CD4-positive, alpha-beta T cell treated with Interleukin-12 subunit alpha and Interleukin-12 subunit beta, for 1 hour (primary cell): Measurements from ENCODE around the gene CHST14.
A peak's percentile ranks its signal among the peaks of the same experiment; 100 is the strongest.

Experiments used
- DNase-seq: peaks from one replicate; pipeline ENCODE4 v3.0.0-alpha.2; 2020

The CHST14 gene, protein sequence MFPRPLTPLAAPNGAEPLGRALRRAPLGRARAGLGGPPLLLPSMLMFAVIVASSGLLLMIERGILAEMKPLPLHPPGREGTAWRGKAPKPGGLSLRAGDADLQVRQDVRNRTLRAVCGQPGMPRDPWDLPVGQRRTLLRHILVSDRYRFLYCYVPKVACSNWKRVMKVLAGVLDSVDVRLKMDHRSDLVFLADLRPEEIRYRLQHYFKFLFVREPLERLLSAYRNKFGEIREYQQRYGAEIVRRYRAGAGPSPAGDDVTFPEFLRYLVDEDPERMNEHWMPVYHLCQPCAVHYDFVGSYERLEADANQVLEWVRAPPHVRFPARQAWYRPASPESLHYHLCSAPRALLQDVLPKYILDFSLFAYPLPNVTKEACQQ

DNA sequence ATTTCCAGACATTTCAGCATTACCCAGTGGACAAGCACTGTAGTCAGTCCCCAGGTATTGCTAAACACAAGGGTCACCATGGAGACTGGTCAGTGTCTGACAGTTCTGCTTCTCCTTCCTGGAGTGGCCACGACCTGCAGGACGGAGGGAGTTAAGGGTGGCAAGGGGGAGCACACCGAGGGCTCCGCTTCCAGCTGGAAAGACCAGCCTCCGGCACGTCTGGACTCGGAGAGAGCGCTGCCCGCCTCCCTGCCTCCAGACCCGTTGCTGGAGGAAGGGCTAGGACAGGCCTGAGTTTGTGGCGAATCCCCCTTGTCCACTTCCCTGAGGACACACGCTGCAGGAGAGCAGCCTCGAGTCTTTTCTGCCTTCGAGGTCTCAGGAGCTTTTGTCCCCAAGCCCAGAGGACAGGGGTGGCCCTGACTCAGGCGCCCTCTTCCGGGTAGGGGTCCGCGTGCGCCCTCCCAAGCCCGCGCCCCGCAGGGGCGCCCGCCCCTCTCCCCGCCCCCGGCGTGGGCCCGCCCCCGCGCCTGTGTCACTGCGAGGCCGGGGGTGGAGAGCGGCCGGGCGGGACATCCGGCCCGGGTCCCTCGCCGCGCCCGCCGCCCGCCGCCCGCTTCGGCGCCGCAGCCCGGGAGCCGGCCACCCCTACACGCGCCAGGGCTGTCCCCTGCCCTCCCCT lies at the start of gene CHST14:
Gene CHST14 (plus strand): TSS at position 562 of the 682 bp plus-strand sequence. CDS start 230 bp downstream, outside the sequence.
- peak; percentile 69 for DNase-seq

DNA sequence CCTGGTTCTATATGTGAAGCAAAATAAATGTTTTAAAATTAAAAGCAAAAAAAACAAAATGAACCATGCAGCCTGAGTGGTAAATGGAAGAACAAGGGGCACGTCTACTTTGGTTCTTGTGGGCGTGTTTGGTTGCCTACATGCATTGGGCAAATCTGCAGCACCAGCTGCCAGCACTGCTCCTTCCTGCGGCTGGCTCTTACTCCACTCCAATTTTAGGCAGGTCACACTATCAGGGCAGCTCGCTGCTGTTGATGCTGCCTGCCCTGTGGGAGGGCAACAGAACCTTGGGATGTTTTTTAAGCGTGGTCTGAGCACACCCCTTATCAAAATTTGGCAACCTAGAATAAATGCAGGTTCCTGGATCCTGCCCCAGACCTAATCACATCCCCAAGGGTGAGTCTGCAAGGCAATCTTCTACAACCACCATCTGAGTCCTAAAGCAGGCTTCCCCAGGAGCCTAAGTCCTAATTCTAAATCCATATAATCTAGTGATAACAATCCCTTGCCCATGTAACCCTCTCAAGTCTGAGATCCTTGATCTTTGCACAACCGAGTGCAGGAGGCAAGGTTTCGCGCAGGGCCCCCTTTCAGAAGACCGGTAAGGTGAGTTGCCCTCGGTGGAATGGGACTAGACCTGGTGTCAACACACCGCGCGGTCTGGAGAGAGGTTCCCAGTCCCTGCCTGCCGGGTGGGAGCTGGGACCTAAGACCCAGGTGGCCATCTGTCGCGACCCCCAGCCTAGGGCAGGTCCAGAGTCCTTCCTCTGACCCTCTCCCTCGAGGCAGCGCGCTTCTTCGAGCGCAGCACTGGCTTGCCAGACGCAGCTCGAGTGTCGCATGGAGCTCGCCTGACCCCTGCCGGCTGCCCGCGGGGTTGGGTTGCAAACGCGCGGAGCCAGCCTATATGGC lies 49.3 kb upstream of the CHST14 start:
- DNase-seq: peak; percentile 80

DNA sequence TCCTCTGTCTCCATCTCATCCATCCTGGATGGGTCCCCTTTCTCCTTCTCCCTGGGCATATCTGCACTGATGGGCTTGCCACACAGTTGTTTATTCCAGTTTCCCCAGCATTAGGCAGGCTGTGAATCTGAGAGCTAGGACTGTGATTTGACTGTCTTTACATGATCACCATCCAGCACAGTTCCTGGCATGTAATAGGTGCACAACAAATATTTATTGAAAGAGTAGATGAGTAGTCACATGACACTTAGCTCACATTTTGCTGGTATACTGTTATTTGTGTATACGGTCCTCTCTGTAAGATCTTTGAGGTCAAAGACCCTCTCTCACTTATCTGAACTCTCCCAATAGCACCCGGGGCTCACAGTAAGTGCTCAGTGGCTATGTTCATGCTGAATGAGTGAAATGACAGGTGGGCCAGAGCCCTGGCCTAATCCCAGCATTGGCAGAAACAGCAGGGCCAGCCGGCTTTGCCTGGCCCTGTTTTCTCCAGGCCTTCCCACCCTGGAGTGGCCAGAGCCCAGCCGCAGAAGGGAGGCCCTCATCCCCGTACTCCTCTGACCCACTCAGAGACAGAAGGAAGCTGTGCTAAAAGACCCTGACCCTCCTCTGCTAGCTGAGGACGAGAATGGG lies 46.2 kb upstream of the CHST14 start:
- DNase-seq: no peak

DNA sequence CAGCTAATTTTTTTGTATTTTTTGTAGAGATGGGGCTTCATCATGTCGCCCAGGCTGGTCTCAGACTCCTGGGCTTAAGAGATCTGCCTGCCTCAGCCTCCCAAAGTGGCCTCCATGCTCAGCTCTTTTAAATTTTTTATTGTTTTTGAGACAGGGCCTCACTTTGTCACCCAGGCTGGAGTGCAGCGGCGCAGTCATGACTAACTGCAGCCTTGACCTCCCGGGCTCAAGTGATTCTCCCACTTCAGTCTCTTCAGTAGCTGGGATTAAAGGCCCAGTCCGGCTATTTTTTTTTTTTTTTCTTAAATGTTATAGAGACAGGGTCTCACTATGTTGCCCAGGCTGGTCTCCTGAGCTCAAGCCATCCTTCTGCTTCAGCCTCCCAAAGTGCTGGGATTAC lies 45.1 kb upstream of the CHST14 start:
- DNase-seq: no peak

DNA sequence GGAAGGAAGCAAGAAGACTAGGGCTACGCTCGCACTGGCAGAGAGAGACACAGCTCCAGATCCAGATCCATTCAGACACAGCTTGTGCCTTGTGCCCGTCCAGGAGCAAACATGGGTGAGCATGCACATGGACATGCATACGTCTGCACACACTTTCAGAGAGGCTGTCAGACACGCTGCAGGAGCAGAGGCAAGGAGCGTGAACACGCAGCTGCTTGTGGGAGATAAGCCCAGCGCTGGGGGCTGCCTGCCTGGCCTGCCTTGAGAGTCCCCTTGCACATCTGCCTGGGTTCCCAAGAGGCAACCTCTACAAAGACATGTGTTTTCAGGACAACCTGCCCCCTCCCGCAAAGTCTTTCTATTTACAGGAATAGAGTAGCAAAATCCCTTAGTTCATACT lies 43.6 kb upstream of the CHST14 start:
- no peak for DNase-seq

DNA sequence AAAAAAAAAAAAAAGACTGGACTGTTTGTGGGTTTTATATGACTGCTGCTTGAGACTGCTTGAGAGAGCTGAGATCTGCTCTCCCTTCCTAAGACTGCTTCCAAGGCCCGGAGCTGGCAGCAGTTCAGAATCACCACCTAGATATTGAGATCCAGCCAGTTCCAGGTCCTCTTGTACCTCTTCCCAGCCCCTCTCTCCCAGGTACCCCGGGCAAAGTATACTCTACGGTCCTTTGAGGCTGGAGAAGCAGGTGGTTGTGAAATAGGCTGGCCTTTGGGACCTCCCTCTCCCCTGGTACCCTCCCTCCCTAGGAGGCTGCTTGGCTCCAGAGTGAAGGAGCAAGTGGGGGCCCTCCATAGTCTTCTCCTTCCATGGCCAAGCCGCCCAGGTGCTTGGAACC lies 42.6 kb upstream of the CHST14 start:
- DNase-seq: no peak

DNA sequence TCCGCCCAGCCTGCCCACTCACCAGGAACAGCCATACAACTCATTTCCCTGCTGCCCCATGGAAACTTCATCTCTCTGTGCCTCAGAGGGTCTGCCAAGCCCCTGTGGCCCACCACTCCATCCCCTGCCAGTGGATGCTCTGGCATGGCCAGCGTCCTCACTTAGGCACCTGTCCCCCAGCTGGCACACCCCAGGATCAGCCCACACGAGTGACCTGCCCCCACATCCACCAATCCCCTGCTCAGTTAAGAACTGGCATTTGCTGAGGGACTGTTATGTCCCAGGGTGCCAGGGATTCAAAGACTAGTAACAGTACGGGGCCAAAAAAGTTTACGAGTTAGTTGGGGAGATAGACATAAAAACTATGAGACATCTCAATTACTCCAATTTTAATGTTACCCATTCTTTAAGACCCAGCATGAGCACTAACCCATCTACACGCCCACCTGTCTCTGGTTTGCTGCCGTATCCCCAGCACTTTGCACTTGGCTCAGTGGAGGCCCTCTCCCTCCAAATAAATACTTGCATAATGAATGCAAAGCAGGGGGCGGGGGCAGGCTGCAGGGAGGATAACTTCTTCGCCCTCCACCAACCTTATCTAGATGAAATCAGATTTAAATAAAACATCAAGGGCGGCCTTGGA lies 41.6 kb upstream of the CHST14 start:
- DNase-seq: no peak

DNA sequence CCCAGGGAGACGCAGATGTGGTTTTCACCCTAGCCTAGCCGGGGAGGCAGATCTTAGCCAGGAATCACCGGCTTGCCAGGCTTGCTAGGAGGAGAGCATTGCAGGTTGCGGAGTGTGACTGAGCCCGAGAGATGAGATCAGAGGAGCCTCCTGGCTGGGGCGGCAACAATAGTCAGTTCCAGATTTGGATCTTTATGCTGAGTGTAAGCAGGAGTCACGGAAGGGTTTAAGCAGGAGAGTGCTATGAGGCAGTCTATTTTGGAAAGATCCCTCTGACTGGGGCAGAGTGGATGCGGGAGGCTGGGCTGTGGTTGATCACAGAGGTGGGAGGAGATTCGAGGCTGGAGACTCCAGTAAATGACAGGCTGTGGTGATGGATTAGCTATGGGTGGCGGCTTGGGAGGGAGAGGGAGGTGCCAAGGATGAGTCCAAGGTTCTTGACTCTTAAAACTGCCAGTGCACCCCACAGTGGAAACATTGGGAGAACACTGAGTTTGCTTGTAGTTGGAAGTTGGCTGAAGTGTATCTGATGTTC lies 40.4 kb upstream of the CHST14 start:
- no peak for DNase-seq

DNA sequence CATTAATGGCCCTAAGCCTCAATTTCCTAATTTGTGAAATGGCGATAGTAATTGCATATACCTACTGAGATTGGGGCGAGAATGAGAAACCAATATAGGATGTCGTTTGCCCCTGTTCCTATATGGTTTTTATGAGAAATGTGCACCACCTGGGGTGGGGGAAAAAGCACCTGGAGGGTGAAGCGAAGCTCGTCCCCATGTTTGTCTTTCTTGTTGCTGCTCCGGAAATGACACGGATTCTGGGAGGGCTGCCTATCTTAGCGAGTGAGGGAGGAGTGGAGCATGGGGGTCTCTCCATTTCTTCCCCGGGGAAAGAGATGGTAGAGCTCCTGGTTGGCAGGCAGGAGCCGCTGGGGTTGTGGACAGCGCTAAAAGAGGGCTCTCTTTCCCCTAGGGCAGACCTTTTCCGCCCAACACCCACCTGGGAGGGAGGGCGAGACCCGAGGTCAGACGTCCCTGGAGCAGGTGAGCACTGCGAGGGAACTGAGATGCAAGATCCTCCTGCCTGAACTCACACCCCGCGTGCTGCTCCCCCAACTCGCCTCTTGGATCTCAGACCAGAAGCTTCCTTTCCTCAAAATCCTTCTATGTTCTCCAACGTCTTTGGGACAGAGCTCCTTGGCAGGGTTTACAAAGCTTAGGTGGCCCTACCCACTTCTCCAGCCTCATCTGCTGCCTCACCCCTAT lies 35.6 kb upstream of the CHST14 start:
- no peak for DNase-seq

DNA sequence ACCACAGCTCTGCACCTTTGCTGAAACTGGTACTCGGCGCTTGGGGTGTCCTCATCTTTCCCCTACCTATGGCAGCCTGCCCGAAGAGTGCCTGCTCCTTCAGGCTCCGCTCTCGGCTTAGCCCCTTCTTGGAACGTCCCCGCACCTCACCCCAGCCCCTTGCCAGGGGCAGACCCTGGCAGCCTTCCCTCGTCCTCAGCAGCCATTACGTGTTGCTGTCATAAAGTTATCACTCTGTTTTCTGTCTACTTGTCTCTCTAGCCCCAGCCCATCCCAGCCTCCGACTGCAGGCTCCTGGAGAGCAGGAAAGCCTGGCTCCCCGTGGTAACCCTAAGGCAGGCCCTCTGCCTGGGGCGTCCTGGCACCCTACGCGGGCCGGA lies 35.1 kb upstream of the CHST14 start:
- no peak for DNase-seq

DNA sequence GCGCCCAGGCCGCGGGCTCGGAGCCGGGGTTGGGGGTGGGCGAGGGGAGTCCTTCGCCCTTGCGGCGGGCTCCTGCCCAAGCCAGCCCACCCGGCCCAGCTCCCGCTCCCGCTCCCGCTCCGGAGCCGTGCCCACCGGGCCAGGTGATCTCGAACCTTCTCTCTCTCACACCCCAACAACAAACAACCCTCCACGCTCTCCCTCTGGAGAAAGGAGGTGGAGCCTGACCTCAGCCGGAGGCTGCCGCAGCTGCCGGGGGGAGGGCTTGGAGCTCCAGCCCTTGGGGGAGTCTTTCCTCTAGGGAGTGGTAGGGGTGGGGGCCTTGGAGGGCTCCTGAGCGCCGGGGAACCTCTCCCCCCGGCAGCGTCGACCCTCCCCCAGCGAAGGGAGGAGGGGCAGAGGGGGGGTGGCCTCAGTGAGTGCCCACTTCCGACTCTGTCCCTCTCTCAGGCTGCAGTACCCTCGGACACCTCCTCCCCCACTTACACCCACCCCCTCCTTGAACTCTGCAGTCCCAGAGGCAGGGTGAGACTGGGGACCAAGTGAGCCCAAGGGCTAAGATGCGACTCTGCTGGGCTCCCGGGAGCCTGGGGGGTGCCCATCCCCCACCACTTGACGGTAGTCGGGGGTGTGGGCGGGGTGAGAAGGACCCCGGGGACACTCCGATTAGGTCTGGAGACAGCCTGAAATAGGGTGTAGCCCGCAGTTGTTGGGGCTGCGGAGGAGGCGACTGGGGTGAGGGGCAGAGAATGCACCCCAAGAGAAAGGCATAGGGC lies 34.5 kb upstream of the CHST14 start:
- DNase-seq: no peak

DNA sequence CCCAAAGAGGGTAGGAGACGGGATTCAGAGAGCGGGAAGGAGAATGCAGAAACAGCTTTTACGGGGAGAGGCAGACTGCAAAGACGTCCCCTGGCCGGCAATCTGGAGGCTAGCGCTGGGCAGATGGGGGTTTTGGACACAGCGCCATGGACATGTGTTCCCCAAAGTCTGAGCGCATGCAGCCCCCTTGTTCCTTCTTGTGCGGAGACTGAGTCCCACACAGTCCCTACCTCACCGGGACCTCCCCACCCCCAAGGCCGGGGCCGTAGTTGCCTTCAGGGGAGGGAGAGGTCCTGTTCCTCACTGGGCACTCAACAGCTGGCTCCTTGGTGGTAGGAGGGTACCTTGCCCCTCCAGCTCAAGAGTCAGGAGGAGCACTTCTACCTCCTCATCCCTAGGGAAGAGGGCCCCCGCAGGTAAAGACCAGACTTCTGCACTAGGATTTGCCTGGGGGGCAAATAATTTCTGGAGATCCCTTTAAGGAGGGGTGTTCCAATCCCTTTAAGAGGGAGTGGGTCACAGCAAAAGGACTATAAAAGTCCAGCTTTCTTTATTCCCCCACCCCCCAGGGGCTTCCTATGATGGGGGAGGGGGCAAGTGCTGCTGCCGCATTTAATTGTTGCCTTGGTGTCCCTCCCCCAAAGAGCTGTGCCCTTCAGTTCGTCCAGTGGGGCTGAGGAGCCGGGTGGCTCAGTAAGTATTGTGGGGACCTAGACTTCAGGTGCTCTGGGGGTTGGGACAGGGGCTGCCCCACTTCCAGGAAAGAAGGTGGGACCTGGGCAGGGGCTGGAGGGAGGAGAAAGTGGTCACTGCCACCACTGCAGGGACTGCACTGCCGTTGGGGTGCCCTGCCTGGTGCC lies 33.7 kb upstream of the CHST14 start:
- no peak for DNase-seq

DNA sequence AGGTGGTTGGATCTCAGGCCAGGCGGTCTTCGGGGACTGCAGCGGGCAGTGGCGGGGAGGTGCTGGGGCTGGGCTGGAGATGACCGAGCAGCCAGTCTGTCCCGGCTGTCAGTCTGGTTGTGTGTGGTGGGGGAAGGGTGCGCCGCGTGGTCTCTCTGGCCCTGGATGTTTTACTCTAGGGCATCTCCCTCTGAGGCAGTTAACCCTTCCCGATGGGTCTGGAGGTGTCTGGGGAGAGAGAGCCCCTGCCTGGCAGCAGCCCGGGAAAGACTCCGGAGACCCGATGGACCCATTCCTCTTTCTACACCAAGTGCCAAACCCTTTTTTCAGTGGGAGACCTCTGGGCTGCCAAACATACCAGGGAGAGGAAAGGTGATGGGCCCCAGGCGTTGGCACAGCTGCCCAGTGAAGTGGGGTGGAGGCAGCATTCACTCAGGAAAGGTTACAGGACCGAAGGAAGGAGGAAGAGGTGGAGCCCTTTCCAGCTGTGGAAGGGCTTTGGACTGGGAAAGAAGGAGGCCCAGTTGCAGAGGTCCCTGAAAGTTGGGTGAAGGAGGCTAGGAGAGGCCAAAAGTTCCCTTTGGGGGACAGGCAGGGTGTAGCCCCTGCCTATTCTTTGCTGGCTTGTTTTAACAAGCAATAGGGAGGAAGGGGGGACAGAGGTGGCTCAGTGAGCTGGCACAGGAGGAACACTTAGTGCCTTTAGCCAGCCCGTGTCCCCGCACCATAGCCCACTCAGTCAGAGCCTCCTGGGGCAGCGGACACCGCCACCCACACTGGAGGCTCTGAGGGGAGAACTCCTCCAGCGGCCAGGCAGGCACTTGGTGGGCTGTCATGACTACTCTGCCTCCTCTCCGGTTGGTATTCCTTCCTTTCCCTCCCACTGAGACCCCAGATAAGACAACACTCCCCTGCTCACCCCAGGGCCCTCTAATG lies 32.8 kb upstream of the CHST14 start:
- DNase-seq: no peak

DNA sequence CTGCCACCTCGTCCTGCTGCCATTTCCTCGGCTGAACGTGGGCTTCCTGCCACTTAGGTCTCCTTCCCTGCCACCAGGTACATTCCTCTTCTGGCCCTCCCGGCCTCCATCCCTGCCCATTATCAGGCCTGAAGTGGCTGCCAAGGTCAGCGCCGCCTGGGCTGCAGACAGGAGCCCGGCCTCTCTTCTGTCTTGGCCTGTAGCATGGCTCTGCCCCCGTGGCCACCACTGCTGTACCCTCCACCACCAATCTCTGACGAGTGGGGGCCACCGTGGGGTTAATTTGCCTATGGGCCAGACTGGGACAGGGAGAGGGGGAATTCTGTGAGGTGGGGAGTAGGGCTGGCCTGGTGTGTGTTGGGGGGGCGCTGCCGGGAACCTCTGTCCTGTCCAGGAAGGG lies 32.1 kb upstream of the CHST14 start:
- DNase-seq: no peak

DNA sequence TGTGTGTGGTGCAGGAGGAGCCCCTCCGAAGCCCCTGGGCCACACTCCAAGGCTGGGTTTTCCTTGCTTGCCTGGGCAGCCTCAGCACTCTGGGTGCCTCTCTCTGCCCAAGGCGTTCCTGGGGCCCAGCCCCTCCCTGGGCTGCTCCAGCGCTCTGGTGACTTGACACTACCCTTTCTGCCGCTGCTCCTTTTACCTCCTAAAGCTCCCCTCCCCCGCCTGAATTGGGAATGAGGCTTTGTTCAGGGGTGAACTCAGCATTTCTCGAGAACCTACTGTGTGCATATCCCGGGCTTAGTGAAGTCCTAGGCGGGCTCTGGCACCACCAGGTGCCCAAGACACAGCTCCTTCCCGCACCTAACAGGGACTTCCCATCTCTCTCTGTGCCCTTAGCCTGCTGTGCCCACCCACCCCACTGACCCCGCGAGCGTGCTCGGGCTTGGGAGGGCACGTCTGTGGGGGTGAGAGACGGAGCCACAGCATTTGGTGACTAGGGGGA lies 31.3 kb upstream of the CHST14 start:
- no peak for DNase-seq

DNA sequence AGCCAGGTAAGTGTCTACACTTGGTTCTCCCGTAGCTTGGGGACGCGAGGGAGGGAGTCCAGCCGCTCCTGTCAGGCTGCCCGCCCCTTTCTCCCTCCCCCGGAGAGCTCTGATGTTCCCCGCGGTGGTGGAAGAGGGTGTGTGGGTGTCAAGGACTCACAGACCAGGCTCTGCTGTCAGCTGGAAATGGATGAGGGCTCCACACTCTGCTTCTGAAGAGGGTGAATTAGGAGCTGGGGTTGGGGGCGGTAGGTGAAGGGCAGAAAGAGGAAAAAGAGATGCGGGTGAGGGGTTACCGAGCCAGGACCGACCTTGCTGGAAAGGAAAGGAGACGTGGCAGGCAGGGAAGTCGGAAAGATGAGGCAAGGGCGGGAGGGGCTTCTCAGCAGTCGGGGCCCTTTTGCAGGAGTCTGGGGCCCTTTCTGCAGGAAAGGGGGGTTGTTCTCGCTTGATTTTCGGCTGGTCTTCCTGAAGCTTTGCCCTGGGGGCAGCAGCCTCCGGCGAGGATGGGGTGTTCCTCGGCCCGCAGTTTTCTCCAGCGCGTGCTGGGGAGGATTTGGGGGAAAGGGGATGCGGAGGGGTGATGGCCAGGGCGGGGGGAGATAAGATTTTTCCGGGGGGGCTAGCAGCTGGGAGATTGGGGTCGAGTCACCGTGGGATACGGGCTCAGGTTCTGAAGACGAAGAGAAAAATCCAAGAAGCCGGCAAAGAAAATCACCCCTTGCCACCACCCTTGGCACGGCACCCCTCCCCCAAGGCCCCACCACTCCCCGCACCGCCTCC lies 30.6 kb upstream of the CHST14 start:
- no peak for DNase-seq

DNA sequence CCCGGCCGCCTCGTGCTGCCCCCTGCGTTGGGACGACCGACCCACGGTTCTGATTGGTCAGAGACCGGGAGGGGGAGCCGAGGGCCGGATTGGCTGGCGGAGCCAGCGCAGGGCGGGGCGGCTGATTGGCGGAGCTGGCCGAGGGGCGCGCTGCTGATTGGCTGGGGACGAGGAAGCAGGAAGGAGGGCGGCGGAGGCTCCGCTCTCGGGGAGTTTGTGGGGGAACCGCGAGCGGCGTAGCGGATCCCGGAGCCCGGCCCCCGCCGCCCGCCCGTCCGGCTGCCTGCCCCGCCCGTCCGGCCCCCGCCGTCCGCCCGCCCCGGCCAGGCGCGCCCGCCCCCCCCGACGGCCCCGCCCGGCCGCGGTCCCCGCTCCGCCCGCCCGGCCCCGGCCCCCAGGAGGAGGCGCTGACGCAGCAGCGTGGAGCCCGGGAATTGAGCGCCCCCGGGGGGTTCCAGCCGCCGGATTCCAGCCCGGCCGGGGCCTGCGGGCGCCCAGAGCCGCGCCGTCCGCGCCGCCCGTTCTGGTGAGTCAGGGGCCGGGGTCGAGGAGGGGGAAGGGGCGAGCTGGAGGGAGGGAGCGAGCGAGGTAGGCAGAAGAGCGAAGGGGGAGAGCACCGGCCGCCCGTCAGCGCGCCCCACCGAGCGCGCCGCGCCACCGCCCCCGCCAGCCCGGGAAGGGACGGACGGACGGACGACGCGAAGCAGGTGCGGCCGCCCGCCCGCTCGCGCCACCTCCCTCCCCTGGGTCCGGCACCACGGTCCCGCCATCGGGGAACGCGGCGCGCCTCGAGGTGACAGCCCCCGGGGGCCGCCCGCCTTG lies 29.8 kb upstream of the CHST14 start, which contains the start of gene BAHD1:
Gene BAHD1 (plus strand): TSS at position 211 of the 822 bp plus-strand sequence. CDS start 17,512 bp downstream, outside the sequence.
- peak; percentile 96 for DNase-seq
